ENCODE results near the gene PPP4R2.
A peak's percentile ranks its signal among the peaks of the same experiment; 100 is the strongest.

Gene PPP4R2, protein sequence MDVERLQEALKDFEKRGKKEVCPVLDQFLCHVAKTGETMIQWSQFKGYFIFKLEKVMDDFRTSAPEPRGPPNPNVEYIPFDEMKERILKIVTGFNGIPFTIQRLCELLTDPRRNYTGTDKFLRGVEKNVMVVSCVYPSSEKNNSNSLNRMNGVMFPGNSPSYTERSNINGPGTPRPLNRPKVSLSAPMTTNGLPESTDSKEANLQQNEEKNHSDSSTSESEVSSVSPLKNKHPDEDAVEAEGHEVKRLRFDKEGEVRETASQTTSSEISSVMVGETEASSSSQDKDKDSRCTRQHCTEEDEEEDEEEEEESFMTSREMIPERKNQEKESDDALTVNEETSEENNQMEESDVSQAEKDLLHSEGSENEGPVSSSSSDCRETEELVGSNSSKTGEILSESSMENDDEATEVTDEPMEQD

DNA sequence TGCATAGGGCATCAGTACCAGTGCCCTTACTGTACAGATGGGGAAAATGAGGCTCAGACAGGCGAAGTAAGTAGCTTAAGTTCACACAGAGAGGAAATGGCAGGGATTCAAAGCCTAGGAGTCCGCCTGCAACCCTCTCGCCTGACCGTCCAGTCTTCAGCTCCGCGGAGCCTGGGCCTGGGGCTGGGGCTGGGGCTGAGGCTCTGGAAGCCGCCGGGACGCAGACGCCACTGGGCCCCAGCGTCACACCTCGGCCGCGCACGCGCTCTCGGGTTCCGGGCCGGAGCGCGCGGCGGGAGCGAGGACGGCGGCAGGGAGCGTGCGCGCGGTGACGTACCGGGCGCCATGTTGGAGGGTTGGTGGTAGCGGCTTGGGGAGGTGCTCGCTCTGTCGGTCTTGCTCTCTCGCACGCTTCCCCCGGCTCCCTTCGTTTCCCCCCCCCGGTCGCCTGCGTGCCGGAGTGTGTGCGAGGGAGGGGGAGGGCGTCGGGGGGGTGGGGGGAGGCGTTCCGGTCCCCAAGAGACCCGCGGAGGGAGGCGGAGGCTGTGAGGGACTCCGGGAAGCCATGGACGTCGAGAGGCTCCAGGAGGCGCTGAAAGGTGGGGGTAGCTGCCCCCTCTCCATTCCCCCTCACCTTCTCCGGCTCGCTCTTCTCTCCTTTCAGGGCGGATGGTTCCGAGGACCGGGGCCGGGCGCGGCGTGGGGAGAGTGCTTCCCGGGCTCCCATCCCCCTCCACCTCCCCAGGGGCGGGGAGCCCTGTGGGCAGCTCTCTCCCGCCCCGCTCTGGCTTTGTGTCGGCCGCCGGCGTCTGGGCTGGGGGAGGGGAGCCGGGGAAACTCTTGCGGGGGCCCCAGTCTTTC is at the start of gene PPP4R2:
TSS of gene PPP4R2 (plus strand) at position 339 of the 861 bp plus-strand sequence. CDS start at position 566, 227 bp downstream.
- H3K4me3 ChIP-seq (ENCODE audit: low read length): peak within 1 kb of the TSS; percentile 80
- peak; percentile 88 for DNase-seq (ENCODE audit: low read depth)
- TF ChIP-seq, protein P1, sequence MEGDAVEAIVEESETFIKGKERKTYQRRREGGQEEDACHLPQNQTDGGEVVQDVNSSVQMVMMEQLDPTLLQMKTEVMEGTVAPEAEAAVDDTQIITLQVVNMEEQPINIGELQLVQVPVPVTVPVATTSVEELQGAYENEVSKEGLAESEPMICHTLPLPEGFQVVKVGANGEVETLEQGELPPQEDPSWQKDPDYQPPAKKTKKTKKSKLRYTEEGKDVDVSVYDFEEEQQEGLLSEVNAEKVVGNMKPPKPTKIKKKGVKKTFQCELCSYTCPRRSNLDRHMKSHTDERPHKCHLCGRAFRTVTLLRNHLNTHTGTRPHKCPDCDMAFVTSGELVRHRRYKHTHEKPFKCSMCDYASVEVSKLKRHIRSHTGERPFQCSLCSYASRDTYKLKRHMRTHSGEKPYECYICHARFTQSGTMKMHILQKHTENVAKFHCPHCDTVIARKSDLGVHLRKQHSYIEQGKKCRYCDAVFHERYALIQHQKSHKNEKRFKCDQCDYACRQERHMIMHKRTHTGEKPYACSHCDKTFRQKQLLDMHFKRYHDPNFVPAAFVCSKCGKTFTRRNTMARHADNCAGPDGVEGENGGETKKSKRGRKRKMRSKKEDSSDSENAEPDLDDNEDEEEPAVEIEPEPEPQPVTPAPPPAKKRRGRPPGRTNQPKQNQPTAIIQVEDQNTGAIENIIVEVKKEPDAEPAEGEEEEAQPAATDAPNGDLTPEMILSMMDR (IDR thresholded peaks at IDR 0.05; ENCODE audit: insufficient read depth, low read depth, low read length, missing control alignments): no peak

DNA sequence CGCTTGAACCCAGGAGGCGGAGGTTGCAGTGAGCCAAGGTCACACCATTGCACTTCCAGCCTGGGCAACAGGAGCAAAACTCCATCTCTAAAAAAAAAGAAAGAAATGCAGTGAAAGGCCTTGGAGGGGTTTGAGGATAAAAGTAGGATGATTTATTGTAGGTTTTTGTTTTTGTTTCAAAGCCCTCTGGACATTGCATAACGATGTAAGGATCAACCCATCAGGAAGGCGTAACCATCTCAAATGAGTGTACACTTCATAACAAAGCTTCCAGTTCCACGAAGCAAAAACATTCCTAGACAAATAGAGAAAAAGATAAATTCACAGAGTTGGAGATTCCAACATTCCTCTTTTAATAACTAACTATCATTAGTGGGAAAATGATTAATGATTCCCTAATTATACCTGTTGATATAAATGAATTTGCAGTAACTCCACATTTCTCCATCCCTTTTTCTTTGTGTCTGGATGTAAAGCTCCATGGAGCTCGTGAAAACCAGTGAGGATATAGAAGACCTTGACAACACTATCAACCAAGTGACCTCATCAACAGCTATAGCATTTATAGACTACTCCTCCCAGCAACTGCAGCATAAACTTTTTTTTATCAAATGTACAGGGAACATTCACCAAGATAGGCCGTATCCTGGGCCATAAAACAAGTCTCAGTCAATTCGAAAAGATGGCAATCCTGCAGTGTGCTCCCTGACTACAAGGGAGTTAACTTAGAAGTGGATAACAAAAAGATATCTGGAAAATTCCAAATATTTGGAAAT is 48.7 kb upstream of the PPP4R2 start:
- TF ChIP-seq, protein P1 (IDR thresholded peaks at IDR 0.05; ENCODE audit: insufficient read depth, low read depth, low read length, missing control alignments): no peak
- H3K4me3 ChIP-seq (ENCODE audit: low read length): no peak overlapping the region
- DNase-seq (ENCODE audit: low read depth): no peak

DNA sequence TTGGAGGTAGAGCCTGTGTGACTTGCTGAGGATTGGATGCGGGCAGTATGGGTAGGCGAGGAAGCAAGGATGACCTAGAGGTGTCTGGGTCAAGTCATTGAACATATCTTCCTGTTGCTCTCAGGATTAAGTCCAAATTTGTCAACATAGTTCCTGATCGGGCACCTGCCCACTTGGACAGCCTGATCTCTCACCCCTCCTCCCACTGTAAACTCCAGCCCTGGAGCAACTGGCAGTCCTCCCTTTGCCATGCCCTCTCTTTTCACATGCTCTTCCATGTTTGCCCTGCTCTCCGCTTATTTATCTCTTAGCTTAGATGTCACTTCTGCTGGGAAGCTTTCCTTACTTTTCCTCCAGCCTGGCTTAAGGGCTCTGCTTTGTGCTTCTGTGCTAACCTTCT is 47.6 kb upstream of the PPP4R2 start:
- no peak overlapping the region for H3K4me3 ChIP-seq (ENCODE audit: low read length)
- TF ChIP-seq, protein P1 (IDR thresholded peaks at IDR 0.05; ENCODE audit: insufficient read depth, low read depth, low read length, missing control alignments): no peak
- DNase-seq (ENCODE audit: low read depth): no peak

DNA sequence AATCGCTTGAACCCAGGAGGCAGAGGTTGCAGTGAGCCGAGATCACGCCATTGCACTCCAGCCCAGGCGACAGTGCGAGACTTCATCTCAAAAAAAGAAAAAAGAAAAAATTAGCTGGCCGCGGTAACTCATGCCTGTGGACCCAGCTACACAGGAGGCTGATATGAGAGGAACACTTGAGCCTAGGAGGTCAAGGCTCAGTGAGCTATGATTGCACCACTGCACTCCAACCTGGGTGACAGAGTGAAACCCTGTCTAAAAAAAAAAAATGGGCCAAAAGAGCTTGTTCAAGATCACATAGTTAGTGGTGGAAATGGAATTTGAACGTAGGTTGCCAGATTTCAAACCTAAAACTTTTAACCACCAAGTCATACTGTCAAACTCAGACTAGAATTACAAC is 46.2 kb upstream of the PPP4R2 start:
- no peak for DNase-seq (ENCODE audit: low read depth)
- TF ChIP-seq, protein P1 (IDR thresholded peaks at IDR 0.05; ENCODE audit: insufficient read depth, low read depth, low read length, missing control alignments): no peak
- H3K4me3 ChIP-seq (ENCODE audit: low read length): no peak overlapping the region

DNA sequence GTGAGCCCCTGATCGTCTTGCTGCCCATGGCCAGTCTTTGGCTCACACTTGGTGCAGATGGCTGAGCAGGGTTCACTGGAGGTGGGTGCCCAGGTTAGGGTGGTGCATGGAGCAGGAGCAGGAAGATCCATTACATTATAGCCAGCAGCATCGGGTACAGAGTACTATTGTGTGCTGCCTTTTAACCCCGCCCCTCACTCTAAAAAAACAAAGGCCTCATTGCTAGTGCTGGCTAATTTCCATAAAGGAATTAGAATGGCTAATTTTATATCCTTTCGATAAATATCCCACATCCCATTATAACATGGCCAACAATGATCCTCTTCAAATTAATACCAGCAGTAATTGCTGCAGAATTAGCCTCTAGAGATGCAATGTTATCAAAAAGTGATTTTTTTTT is 45.8 kb upstream of the PPP4R2 start:
- H3K4me3 ChIP-seq (ENCODE audit: low read length): no peak overlapping the region
- TF ChIP-seq, protein P1 (IDR thresholded peaks at IDR 0.05; ENCODE audit: insufficient read depth, low read depth, low read length, missing control alignments): no peak
- DNase-seq (ENCODE audit: low read depth): no peak

DNA sequence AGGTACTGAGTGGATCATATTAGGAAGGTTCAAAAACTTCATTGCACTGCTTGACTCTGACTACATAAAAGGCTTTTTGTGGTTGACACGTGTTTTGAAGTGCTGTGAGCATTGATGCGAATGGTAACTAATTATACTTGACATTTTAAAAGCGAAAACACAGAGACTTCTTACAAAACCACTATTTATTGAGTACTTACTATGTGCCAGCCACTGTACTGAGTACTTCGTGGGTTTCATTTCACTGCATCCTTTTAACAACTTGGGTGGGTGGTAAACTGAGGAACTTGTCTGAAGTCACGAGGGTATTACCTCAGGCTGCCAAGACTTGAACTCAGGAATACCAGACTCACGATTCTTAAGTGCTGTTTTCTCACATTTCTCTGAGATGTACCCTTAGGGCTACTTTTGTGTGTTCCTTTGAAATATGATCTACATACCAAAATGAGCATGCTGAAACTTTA is 45.3 kb upstream of the PPP4R2 start:
- no peak for DNase-seq (ENCODE audit: low read depth)
- TF ChIP-seq, protein P1 (IDR thresholded peaks at IDR 0.05; ENCODE audit: insufficient read depth, low read depth, low read length, missing control alignments): no peak
- no peak overlapping the region for H3K4me3 ChIP-seq (ENCODE audit: low read length)

Measured in epithelial cell of esophagus (primary cell).